Nephron (organoid): Measurements from ENCODE around the gene SCAF1.

Experiments used
- H3K27ac Mint-ChIP-seq, 3 experiments: 2 replicates each; pipeline ENCODE4 v1.8.0; 2020; ENCODE audit warnings: mixed read lengths in 3 of 3, mild to moderate bottlenecking in 2 of 3, moderate library complexity in 1 of 3
- H3K27me3 Mint-ChIP-seq: 2 replicates; pipeline ENCODE4 v1.8.0; 2021; ENCODE audit warnings: low read depth, mild to moderate bottlenecking, moderate library complexity, mixed read lengths
- H3K36me3 Mint-ChIP-seq: 2 replicates; pipeline ENCODE4 v1.8.0; 2020; ENCODE audit warnings: low read depth, mixed read lengths
- H3K4me1 Mint-ChIP-seq: 2 replicates; pipeline ENCODE4 v1.8.0; 2020; ENCODE audit warnings: mixed read lengths
- H3K4me3 Mint-ChIP-seq, 3 experiments: 2 replicates each; pipeline ENCODE4 v1.8.0; 2020; ENCODE audit warnings: mild to moderate bottlenecking in 3 of 3, mixed read lengths in 3 of 3, moderate library complexity in 2 of 3
- H3K9me3 Mint-ChIP-seq: 2 replicates; pipeline ENCODE4 v1.8.0; 2020; ENCODE audit warnings: mixed read lengths
- CTCF ChIP-seq, 3 experiments: fragments of 200-600 bp; sonication (generic); IDR thresholded peaks; one replicate each; pipeline ENCODE4 v1.5.0; 2021; ENCODE audit warnings: antibody characterized with exemption in 3 of 3; ENCODE audit not compliant: unreplicated experiment in 3 of 3

The SCAF1 gene

GRCh38 chr19:49664171-49665035 lies 22.4 kb downstream of the SCAF1 start:
- peaks cover 25% of the 10 kb centered on the region for H3K36me3 Mint-ChIP-seq
- no peaks in the 10 kb centered on the region for H3K9me3 Mint-ChIP-seq
- H3K27ac Mint-ChIP-seq = peak overlapping the region; percentile 78 to 94 (median 88)
- H3K4me1 Mint-ChIP-seq = peaks cover 29% of the 10 kb centered on the region
- H3K4me3 Mint-ChIP-seq = peak overlapping the region; percentile 93 to 98 (median 93)
- peak in 1 of 3 experiments; percentile 19 for TF ChIP-seq CTCF (IDR thresholded peaks at IDR 0.05; ENCODE audit: unreplicated experiment in 3 of 3)
- no peaks in the 10 kb centered on the region for H3K27me3 Mint-ChIP-seq

- TF ChIP-seq CTCF (IDR thresholded peaks at IDR 0.05; ENCODE audit: unreplicated experiment in 3 of 3) = no peak
- Mint-ChIP-seq H3K9me3 (no peaks in the 10 kb centered on the region), H3K27me3 (no peaks in the 10 kb centered on the region), H3K27ac (peak overlapping the region; percentile 78 to 94 (median 88)), H3K36me3 (peaks cover 23% of the 10 kb centered on the region), H3K4me1 (peaks cover 33% of the 10 kb centered on the region), H3K4me3 (peak overlapping the region; percentile 93 to 98 (median 93))
These were observed 23.0 kb downstream of the SCAF1 start for GRCh38 chr19:49665036-49665350.

DNA sequence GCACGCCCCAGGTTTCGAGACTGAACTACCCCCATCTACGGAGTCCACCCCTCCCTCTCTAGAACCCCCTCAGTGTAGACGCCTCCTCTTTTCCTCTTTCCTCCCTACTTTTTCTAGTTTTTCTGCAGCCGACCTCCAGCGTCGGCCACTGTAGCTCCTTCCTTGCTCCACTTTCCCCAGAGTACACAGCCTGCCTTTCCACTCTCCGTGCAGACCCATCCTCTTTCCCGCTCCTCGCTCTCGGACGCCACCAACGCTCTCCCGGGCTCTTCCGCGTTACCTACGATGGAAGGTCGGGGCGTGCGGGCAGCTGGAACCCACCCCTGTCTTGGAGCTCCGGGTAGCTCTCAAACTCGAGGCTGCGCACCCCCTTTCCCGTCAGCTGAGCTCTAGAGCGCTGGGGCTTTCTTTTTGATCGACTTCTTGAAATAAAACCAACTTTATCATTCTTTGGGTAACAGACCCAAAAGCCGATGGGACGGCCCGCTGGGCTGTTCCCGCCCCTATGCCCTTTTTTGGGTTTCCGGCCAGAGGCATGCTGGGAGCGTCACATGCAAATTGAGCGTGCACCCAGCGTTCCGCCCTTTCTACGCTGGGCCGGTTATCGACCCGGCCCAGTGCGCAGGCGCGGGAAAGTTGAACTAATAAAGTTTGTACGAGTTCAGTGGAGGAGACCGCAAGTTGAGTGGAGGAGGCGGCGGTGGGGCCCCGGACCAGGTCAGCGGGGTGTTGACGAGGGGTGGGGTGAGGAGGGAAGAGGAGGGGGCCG lies 23.5 kb downstream of the SCAF1 start, which contains the start of the genes BCL2L12 and IRF3:
BCL2L12 (plus strand) TSS at position 583 of the 769 bp plus-strand sequence. CDS start 760 bp downstream, outside the sequence.
IRF3 (minus strand) TSS at position 507 of the 769 bp plus-strand sequence. CDS start 1,019 bp downstream, outside the sequence.
- Mint-ChIP-seq H3K4me1 (peaks cover 33% of the 10 kb centered on the region), H3K27ac (peak within 1 kb of the TSS; percentile 78 to 94 (median 88)), H3K36me3 (peaks cover 18% of the 10 kb centered on the region), H3K9me3 (no peaks in the 10 kb centered on the region), H3K27me3 (no peaks in the 10 kb centered on the region), H3K4me3 (peak within 1 kb of the TSS; percentile 93 to 98 (median 93))
- no peak for TF ChIP-seq CTCF (IDR thresholded peaks at IDR 0.05; ENCODE audit: unreplicated experiment in 3 of 3)

- H3K27ac Mint-ChIP-seq = peak overlapping the region; percentile 78 to 94 (median 88)
- peak in 2 of 3 experiments; percentile 12 to 32 for TF ChIP-seq CTCF (IDR thresholded peaks at IDR 0.05; ENCODE audit: unreplicated experiment in 3 of 3)
These were observed 24.1 kb downstream of the SCAF1 start for GRCh38 chr19:49666120-49666444.

GRCh38 chr19:49667473-49667872 lies 25.5 kb downstream of the SCAF1 start:
- no peaks in the 10 kb centered on the region for H3K27me3 Mint-ChIP-seq
- no peaks in the 10 kb centered on the region for H3K9me3 Mint-ChIP-seq
- no peak for TF ChIP-seq CTCF (IDR thresholded peaks at IDR 0.05; ENCODE audit: unreplicated experiment in 3 of 3)
- H3K27ac Mint-ChIP-seq = peak overlapping the region in 2 of 3 experiments; percentile 21 to 88
- H3K4me1 Mint-ChIP-seq = peaks cover 42% of the 10 kb centered on the region
- peak overlapping the region; percentile 93 to 98 (median 93) for H3K4me3 Mint-ChIP-seq
- H3K36me3 Mint-ChIP-seq = peaks cover 11% of the 10 kb centered on the region

More at GRCh38 chr19:49666120-49666444, 24.1 kb downstream of the SCAF1 start:
- Mint-ChIP-seq H3K9me3 (no peaks in the 10 kb centered on the region), H3K4me1 (peaks cover 33% of the 10 kb centered on the region), H3K36me3 (peaks cover 15% of the 10 kb centered on the region), H3K4me3 (peak overlapping the region; percentile 93 to 98 (median 93)), H3K27me3 (no peaks in the 10 kb centered on the region)
